Immature natural killer cell (primary cell): ENCODE data around the gene BCAP31. TPM values are rescaled to one million over a fixed set of nuclear protein-coding genes. Genes with fewer than 3 reads are reported as not detected.
"Not testable (repeated sequence)": the region's sequence is repeated elsewhere in the genome, so short reads cannot be mapped to it uniquely, and the experiment has no call there.

Experiments used
- DNase-seq, 3 donors: peaks; one replicate each; pipeline ENCODE4 v3.0.0; 2022; ENCODE audit warnings: mixed read lengths in 1 of 3
- H3K27ac Mint-ChIP-seq, 6 donors: one replicate each; pipeline ENCODE4 v1.8.0; 2020; ENCODE audit warnings: mixed read lengths in 6 of 6, mild to moderate bottlenecking in 5 of 6, inconsistent platforms in 4 of 6, moderate library complexity in 3 of 6
- H3K27me3 Mint-ChIP-seq, 3 donors: one replicate each; pipeline ENCODE4 v1.8.0; 2020 to 2021; ENCODE audit warnings: low read depth in 3 of 3, mild to moderate bottlenecking in 3 of 3, mixed read lengths in 3 of 3, moderate library complexity in 3 of 3, inconsistent platforms in 1 of 3
- H3K36me3 Mint-ChIP-seq, 3 donors: one replicate each; pipeline ENCODE4 v1.8.0; 2020; ENCODE audit warnings: mixed read lengths in 3 of 3, inconsistent platforms in 2 of 3, mild to moderate bottlenecking in 2 of 3
- H3K4me1 Mint-ChIP-seq, 2 donors: one replicate each; pipeline ENCODE4 v1.8.0; 2020; ENCODE audit warnings: inconsistent platforms in 2 of 2, mild to moderate bottlenecking in 2 of 2, mixed read lengths in 2 of 2, moderate library complexity in 1 of 2
- H3K4me3 Mint-ChIP-seq, 5 donors: one replicate each; pipeline ENCODE4 v1.8.0; 2020; ENCODE audit warnings: mild to moderate bottlenecking in 5 of 5, mixed read lengths in 5 of 5, inconsistent platforms in 3 of 5, moderate library complexity in 3 of 5
- H3K9me3 Mint-ChIP-seq, 6 donors: one replicate each; pipeline ENCODE4 v1.8.0; 2020; ENCODE audit warnings: mild to moderate bottlenecking in 6 of 6, mixed read lengths in 6 of 6, inconsistent platforms in 4 of 6, moderate library complexity in 3 of 6
- polyA plus RNA-seq, 3 donors: library from polyadenylated mRNA; unstranded; fragments of 300-500 nt; fragmentation: Illumina TruSeq; gene quantifications; one replicate each; pipeline ENCODE4 v1.2.3, GENCODE V29; 2021

Gene BCAP31
- polyA plus RNA-seq, 3 donors from 2014 or later = 367 to 491 (median 373) TPM

- Mint-ChIP-seq H3K36me3 (no peaks in the 10 kb centered on the region), H3K4me3 (peak within 1 kb of the TSS; percentile 46 to 72 (median 55)), H3K27ac (no peak within 1 kb of the TSS), H3K9me3 (peaks cover 0 to 2% (median 0%) of the 10 kb centered on the region in 6 donors), H3K27me3 (peaks cover 4 to 7% (median 4%) of the 10 kb centered on the region in 3 donors), H3K4me1 (no peaks in the 10 kb centered on the region)
- DNase-seq = peak in 2 of 3 donors; percentile 7 to 10
These were observed 36.8 kb downstream of the BCAP31 start, which contains the start of gene SLC6A8 for GRCh38 chrX:153687121-153688039. SLC6A8 (plus strand) TSS chrX:153687926; CDS start chrX:153688575, 649 bp downstream.

GRCh38 chrX:153686711-153687110 lies 37.5 kb downstream of the BCAP31 start:
- no peak overlapping the region for H3K4me3 Mint-ChIP-seq
- H3K4me1 Mint-ChIP-seq = no peaks in the 10 kb centered on the region
- H3K27me3 Mint-ChIP-seq = peaks cover 4 to 7% (median 4%) of the 10 kb centered on the region in 3 donors
- DNase-seq = no peak
- H3K27ac Mint-ChIP-seq = no peak overlapping the region
- H3K36me3 Mint-ChIP-seq = no peaks in the 10 kb centered on the region
- H3K9me3 Mint-ChIP-seq = peaks cover 0 to 2% (median 0%) of the 10 kb centered on the region in 6 donors

DNA sequence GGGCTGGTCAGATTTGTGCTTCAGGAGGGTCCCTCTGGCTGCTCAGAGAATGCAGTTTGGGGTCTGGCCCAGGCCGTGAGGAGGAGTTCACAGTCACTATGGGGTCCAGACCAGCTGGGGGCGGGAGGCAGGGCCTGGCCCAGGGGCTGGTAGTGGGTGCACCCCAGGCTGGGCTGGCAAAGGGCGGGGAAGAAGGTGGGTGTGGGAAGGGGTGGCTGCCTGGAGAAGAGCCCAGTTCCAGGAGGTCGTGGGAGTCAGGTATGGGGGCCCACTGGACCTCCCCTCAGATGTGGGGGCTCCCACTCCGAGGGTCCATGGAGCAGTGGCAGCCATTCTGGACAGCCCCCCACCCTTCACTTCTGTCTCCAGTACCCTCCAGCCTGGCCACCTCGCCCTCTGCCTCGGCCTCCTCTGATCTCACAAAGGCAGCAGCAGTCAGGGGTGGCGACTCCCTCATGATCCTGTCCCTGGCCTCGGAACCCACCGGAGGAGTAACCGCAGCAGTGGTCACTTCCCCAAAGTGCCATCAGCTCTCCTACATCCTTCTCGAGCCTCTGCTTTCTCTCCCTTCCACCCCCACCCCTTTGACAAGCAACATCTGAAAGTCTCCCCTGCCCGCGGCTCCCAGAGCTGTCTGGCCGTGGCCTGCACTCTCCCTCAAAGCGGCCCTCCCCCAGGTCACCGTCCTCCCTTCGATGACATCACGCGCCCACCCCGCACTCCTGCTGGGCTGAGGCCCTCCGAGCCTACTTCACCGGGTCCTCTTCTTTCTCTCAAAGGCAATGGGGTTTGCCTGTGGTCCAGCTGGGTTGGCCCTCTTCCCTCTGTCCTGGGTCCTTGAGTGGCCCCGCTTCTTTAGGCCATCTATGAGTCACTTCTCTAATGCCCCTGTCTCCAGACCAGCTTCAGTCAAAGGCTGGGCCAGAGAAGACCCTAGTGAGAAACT lies 38.2 kb downstream of the BCAP31 start:
- Mint-ChIP-seq H3K4me3 (no peak overlapping the region), H3K4me1 (no peaks in the 10 kb centered on the region), H3K27ac (no peak overlapping the region), H3K9me3 (peaks cover 0 to 2% (median 0%) of the 10 kb centered on the region in 6 donors), H3K27me3 (peaks cover 4 to 6% (median 4%) of the 10 kb centered on the region in 3 donors), H3K36me3 (no peaks in the 10 kb centered on the region)
- no peak for DNase-seq

GRCh38 chrX:153685156-153685536 lies 39.0 kb downstream of the BCAP31 start:
- Mint-ChIP-seq H3K9me3 (peaks cover 0 to 2% (median 0%) of the 10 kb centered on the region in 6 donors), H3K4me3 (no peak overlapping the region), H3K27ac (no peak overlapping the region), H3K27me3 (peaks cover 2 to 4% (median 3%) of the 10 kb centered on the region in 3 donors), H3K4me1 (no peaks in the 10 kb centered on the region), H3K36me3 (no peaks in the 10 kb centered on the region)
- no peak for DNase-seq

GRCh38 chrX:153684467-153685155 lies 39.6 kb downstream of the BCAP31 start:
- Mint-ChIP-seq H3K27me3 (peaks cover 2 to 3% (median 2%) of the 10 kb centered on the region in 3 donors), H3K4me3 (no peak overlapping the region), H3K36me3 (no peaks in the 10 kb centered on the region), H3K27ac (no peak overlapping the region), H3K4me1 (no peaks in the 10 kb centered on the region), H3K9me3 (peaks cover 0 to 2% (median 0%) of the 10 kb centered on the region in 6 donors)
- no peak for DNase-seq

DNA sequence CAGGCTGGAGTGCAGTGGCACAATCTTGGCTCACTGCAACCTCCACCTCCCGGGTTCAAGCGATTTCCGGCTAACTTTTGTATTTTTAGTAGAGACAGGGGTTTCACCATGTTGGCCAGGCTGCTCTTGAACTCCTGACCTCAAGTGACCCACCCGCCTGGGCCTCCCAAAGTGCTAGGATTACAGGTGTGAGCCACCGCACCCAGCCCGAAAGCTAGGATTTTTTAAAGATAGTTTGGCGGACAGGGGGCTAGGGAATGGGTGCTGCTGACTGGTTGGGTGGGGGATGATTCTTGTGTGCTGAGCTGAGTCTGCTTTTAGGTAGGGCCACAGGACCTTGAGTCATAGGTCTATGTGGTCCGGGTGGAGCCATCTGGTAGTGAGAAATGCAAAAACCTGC lies 40.7 kb downstream of the BCAP31 start:
- H3K27me3 Mint-ChIP-seq, H3K36me3 Mint-ChIP-seq, DNase-seq, H3K27ac Mint-ChIP-seq, H3K4me1 Mint-ChIP-seq, H3K4me3 Mint-ChIP-seq, H3K9me3 Mint-ChIP-seq: not testable (repeated sequence)

DNA sequence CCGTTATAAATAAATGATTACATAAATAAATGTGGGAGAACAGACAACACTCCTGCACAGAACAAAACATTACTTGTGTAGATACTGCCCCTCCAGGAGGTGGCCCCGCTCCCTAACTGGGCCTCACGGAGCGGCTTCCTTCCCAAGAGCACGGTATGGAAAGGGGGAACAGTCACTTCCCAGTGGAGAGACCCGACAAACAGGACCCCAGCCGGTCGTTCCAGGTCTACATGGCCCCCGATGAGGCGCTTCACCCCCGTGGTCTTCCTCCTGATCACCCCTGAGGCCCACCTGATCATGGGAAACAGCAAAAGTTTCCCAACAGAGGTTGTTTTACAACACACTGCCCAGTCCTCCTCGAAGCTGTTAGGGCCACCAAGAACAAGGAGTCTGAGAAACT lies 43.0 kb downstream of the BCAP31 start:
- H3K36me3 Mint-ChIP-seq = no peaks in the 10 kb centered on the region
- peaks cover 0 to 2% (median 0%) of the 10 kb centered on the region in 6 donors for H3K9me3 Mint-ChIP-seq
- H3K4me3 Mint-ChIP-seq = no peak overlapping the region
- no peak for DNase-seq
- peaks cover 0 to 4% (median 3%) of the 10 kb centered on the region in 3 donors for H3K27me3 Mint-ChIP-seq
- H3K4me1 Mint-ChIP-seq = no peaks in the 10 kb centered on the region
- H3K27ac Mint-ChIP-seq = no peak overlapping the region

DNA sequence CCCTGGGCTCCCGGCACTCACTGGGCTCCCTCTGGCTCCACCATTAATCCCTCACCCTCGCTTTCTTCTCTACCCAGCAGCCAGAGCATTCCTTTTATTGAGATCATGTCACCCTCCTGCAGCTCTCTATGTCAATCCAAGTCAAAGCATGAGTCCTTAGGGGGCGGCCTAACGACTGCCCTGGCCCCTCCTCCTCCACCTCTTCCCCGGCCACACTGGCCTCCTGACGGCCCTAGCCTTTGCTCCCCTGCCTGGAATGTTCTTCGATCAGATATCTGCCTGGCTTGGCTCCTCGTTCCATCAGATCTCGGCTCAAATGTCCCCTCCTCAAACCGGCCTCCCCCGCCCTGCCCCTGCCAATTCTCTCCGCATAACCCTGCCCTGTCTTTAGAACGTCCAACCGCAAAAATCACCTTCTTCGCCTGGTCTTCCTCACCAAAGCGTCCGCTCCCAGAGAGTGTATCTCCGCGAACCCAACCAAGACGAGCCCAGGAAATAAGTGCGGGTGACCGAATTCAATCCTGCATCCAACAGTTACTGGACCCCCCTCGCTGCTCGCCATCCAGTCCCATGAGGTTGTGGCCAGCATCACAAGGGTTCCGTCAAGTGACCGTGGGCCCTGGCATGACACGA lies 49.9 kb downstream of the BCAP31 start:
- DNase-seq = no peak
- no peaks in the 10 kb centered on the region for H3K36me3 Mint-ChIP-seq
- peaks cover 1 to 17% (median 6%) of the 10 kb centered on the region in 3 donors for H3K27me3 Mint-ChIP-seq
- no peaks in the 10 kb centered on the region for H3K9me3 Mint-ChIP-seq
- H3K4me3 Mint-ChIP-seq = peak overlapping the region in 1 of 5 donors; percentile 32
- H3K4me1 Mint-ChIP-seq = peaks cover 0 to 1% of the 10 kb centered on the region in 2 donors
- H3K27ac Mint-ChIP-seq = no peak overlapping the region

GRCh38 chrX:153673428-153674218 lies 50.6 kb downstream of the BCAP31 start, which contains the start of gene PNCK:
PNCK (minus strand) TSS chrX:153673813; CDS start chrX:153673076, 737 bp downstream.
- Mint-ChIP-seq H3K27me3 (peaks cover 1 to 17% (median 6%) of the 10 kb centered on the region in 3 donors), H3K36me3 (no peaks in the 10 kb centered on the region), H3K4me3 (peak within 1 kb of the TSS in 1 of 5 donors; percentile 32), H3K9me3 (no peaks in the 10 kb centered on the region), H3K4me1 (peaks cover 0 to 1% of the 10 kb centered on the region in 2 donors), H3K27ac (no peak within 1 kb of the TSS)
- DNase-seq = no peak

DNA sequence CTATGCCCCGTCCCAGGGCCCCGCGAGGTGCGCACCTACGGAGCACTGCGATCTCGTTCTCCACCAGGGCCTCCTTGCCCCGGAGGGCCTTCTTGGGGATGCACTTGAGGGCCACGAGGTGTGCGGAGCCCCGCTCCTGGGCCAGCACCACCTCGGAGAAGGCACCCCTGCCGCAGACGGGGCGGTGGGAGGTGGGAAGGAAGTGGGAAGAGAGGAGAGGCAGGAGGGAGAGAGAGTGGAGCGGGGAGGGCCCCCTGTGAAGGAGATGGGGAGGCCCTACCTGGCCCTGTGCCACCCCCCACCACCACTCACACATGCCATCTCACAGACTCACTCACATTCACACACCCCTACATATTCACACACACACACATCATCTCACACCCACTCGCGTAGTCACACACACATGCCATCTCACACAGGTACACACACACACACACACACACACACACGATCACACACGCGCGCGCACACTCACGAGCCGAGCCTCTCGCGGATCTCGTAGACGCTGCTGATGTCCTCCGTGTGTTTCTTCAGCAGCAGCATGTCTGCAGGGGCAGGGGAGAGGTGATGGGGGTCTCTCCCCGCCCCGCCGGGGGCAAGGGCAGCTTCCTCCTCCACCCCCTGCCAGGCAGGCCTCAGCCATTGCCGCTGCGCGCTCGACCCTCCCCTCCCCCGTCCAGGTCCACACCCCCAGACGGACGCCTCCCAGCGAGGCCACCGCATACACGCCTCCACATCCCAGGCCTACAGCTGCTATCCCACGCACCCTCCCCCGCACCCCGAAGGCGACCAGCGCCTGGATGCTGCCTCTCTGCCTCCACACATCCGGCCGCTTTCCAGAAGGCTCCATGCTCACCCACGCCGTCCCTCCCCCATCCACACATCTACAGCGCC lies 51.4 kb downstream of the BCAP31 start:
- H3K36me3 Mint-ChIP-seq = no peaks in the 10 kb centered on the region
- peaks cover 1 to 17% (median 9%) of the 10 kb centered on the region in 3 donors for H3K27me3 Mint-ChIP-seq
- no peak overlapping the region for H3K4me3 Mint-ChIP-seq
- H3K9me3 Mint-ChIP-seq = no peaks in the 10 kb centered on the region
- no peak overlapping the region for H3K27ac Mint-ChIP-seq
- DNase-seq = no peak
- peaks cover 2 to 4% of the 10 kb centered on the region in 2 donors for H3K4me1 Mint-ChIP-seq
